H9 (cell line): Measurements from ENCODE around the gene STAT1. TPM values are rescaled to one million over a fixed set of nuclear protein-coding genes. Genes with fewer than 3 reads are reported as not detected.

Experiments used
- DNase-seq: peaks from one replicate; pipeline ENCODE4 v3.0.0-alpha.2; 2017
- H2AFZ ChIP-seq: one replicate; pipeline ENCODE4 v1.6.1; 2013; ENCODE audit warnings: mild to moderate bottlenecking, low read length, control low read depth, moderate library complexity
- H2AK5ac ChIP-seq: 2 replicates; pipeline ENCODE4 v1.6.1; 2013; ENCODE audit warnings: low read length, control low read depth, mixed read lengths; ENCODE audit not compliant: insufficient read length
- H2BK120ac ChIP-seq: one replicate; pipeline ENCODE4 v1.6.1; 2013; ENCODE audit warnings: low read depth, mild to moderate bottlenecking, low read length, control low read depth, inconsistent platforms; ENCODE audit not compliant: poor library complexity, severe bottlenecking
- H2BK12ac ChIP-seq: 2 replicates; pipeline ENCODE4 v1.6.1; 2013; ENCODE audit warnings: low read length, control low read depth, mixed read lengths, low read depth; ENCODE audit not compliant: insufficient read length
- H2BK15ac ChIP-seq: 2 replicates; pipeline ENCODE4 v1.6.1; 2013; ENCODE audit warnings: low read depth, low read length, control low read depth
- H2BK20ac ChIP-seq: one replicate; pipeline ENCODE4 v1.6.1; 2013; ENCODE audit warnings: low read depth, mild to moderate bottlenecking, low read length, control low read depth, inconsistent platforms; ENCODE audit not compliant: poor library complexity, severe bottlenecking
- H2BK5ac ChIP-seq: 2 replicates; pipeline ENCODE4 v1.6.1; 2013; ENCODE audit warnings: low read length, control low read depth, mixed read lengths; ENCODE audit not compliant: insufficient read length
- H3K14ac ChIP-seq: 2 replicates; pipeline ENCODE4 v1.6.1; 2013; ENCODE audit warnings: low read length, control low read depth; ENCODE audit not compliant: insufficient read depth
- H3K18ac ChIP-seq: 2 replicates; pipeline ENCODE4 v1.6.1; 2013; ENCODE audit warnings: low read depth, mild to moderate bottlenecking, mixed read lengths, low read length, control low read depth; ENCODE audit not compliant: insufficient read length
- H3K23ac ChIP-seq: 2 replicates; pipeline ENCODE4 v1.6.1; 2013; ENCODE audit warnings: low read length, control low read depth, mixed read lengths, low read depth; ENCODE audit not compliant: insufficient read length
- H3K23me2 ChIP-seq: 2 replicates; pipeline ENCODE4 v1.6.1; 2013; ENCODE audit warnings: low read depth, mild to moderate bottlenecking, mixed read lengths, low read length, control low read depth; ENCODE audit not compliant: insufficient read length, poor library complexity, severe bottlenecking
- H3K27ac ChIP-seq: 2 replicates; pipeline ENCODE4 v1.5.1; 2013; ENCODE audit warnings: low read length, control low read depth, mixed read lengths, low read depth; ENCODE audit not compliant: insufficient read length
- H3K27me3 ChIP-seq: 2 replicates; pipeline ENCODE4 v1.6.1; 2013; ENCODE audit warnings: low read length, control low read depth, inconsistent platforms; ENCODE audit not compliant: insufficient read depth
- H3K4ac ChIP-seq: 2 replicates; pipeline ENCODE4 v1.6.1; 2013; ENCODE audit warnings: low read depth, mild to moderate bottlenecking, control low read depth, inconsistent platforms, low read length, moderate library complexity
- H3K4me1 ChIP-seq: 2 replicates; pipeline ENCODE4 v1.6.1; 2013; ENCODE audit warnings: low read length, control low read depth, inconsistent platforms; ENCODE audit not compliant: insufficient read depth
- H3K4me2 ChIP-seq: 2 replicates; pipeline ENCODE4 v1.6.1; 2013; ENCODE audit warnings: low read length, control low read depth, mixed read lengths; ENCODE audit not compliant: insufficient read length, insufficient read depth
- H3K56ac ChIP-seq: 2 replicates; pipeline ENCODE4 v1.6.1; 2013; ENCODE audit warnings: low read depth, mild to moderate bottlenecking, mixed read lengths, low read length, control low read depth; ENCODE audit not compliant: insufficient read length
- H3K79me1 ChIP-seq: 2 replicates; pipeline ENCODE4 v1.6.1; 2013; ENCODE audit warnings: low read depth, mild to moderate bottlenecking, moderate library complexity, low read length, control low read depth, inconsistent platforms; ENCODE audit not compliant: insufficient read depth, poor library complexity, severe bottlenecking
- H3K79me2 ChIP-seq: 2 replicates; pipeline ENCODE4 v1.6.1; 2013; ENCODE audit warnings: low read length, control low read depth, inconsistent platforms; ENCODE audit not compliant: insufficient read depth
- H3K9ac ChIP-seq: 2 replicates; pipeline ENCODE4 v1.6.1; 2013; ENCODE audit warnings: low read length, control low read depth, mixed read lengths; ENCODE audit not compliant: insufficient read length; ENCODE audit errors: extremely low read depth
- H3K9me3 ChIP-seq: one replicate; pipeline ENCODE4 v1.6.1; 2013; ENCODE audit warnings: low read depth, low read length, inconsistent platforms; ENCODE audit not compliant: control insufficient read depth
- H3T11ph ChIP-seq: one replicate; pipeline ENCODE4 v1.6.1; 2013; ENCODE audit warnings: mild to moderate bottlenecking, low read length, control low read depth, inconsistent platforms
- H4K20me1 ChIP-seq: one replicate; pipeline ENCODE4 v1.6.1; 2013; ENCODE audit not compliant: control insufficient read depth, insufficient read length, insufficient read depth
- H4K5ac ChIP-seq: 2 replicates; pipeline ENCODE4 v1.6.1; 2013; ENCODE audit warnings: low read depth, mild to moderate bottlenecking, mixed read lengths, low read length, control low read depth; ENCODE audit not compliant: insufficient read length
- H4K8ac ChIP-seq: replicated peaks from 2 replicates; pipeline ENCODE4 v1.6.1; 2013; ENCODE audit warnings: low read length, control low read depth, mixed read lengths, low read depth; ENCODE audit not compliant: insufficient read length
- H4K91ac ChIP-seq: 2 replicates; pipeline ENCODE4 v1.6.1; 2013; ENCODE audit warnings: low read depth, mild to moderate bottlenecking, moderate library complexity, mixed read lengths, low read length, control low read depth; ENCODE audit not compliant: insufficient read length
- H3K27ac Mint-ChIP-seq, 3 experiments: 2 replicates in 2 of 3; 3 replicates in 1 of 3; pipeline ENCODE4 v1.8.0; 2020 to 2021; ENCODE audit warnings: mixed read lengths in 3 of 3, mild to moderate bottlenecking in 1 of 3, moderate library complexity in 1 of 3
- H3K27me3 Mint-ChIP-seq: 2 replicates; pipeline ENCODE4 v1.8.0; 2021; ENCODE audit warnings: low read depth, mild to moderate bottlenecking, moderate library complexity, mixed read lengths
- H3K36me3 Mint-ChIP-seq, 3 experiments: 2 replicates in 2 of 3; 3 replicates in 1 of 3; pipeline ENCODE4 v1.8.0; 2020 to 2021; ENCODE audit warnings: low read depth in 3 of 3, mixed read lengths in 3 of 3; ENCODE audit not compliant: insufficient read depth in 1 of 3
- H3K4me1 Mint-ChIP-seq, 2 experiments: 2 replicates each; pipeline ENCODE4 v1.8.0; 2020; ENCODE audit warnings: mixed read lengths in 2 of 2
- H3K4me3 Mint-ChIP-seq, 2 experiments: 2 replicates in 1 of 2; 3 replicates in 1 of 2; pipeline ENCODE4 v1.8.0; 2020 to 2021; ENCODE audit warnings: mild to moderate bottlenecking in 2 of 2, mixed read lengths in 2 of 2, moderate library complexity in 1 of 2
- H3K9me3 Mint-ChIP-seq, 2 experiments: 2 replicates in 1 of 2; 3 replicates in 1 of 2; pipeline ENCODE4 v1.8.0; 2020; ENCODE audit warnings: mild to moderate bottlenecking in 2 of 2, mixed read lengths in 2 of 2, moderate library complexity in 1 of 2
- CTCF ChIP-seq: fragments of 200-600 bp; sonication (generic); conservative IDR thresholded peaks from 3 replicates; pipeline ENCODE4 v1.8.0; 2021; ENCODE audit warnings: antibody characterized with exemption, mild to moderate bottlenecking
- WGBS: extraction: QIAGEN DNeasy Blood & Tissue Kit; methylation state at CpG from one replicate; pipeline ENCODE4 v1.1.7; 2013; ENCODE audit warnings: missing lambda C conversion rate, low lambda C conversion rate, mixed read lengths; ENCODE audit not compliant: insufficient read length; ENCODE audit errors: extremely low coverage; 5-methylcytosine and 5-hydroxymethylcytosine counted together
- total RNA-seq: library from RNA; stranded (reverse); gene quantifications from 2 replicates; pipeline ENCODE4 v1.2.1, GENCODE V29; 2021

Gene STAT1
- total RNA-seq, 1 experiment from 2014 or later, result 48.1 TPM

- no peaks in the 10 kb centered on the region for H3K27me3 ChIP-seq
- no peak overlapping the region for H2BK5ac ChIP-seq
- no peaks in the 10 kb centered on the region for H3K79me1 ChIP-seq
These were observed 36.5 kb downstream of the STAT1 start for GRCh38 chr2:190977505-190977904.

More at GRCh38 chr2:190977505-190977904, 36.5 kb downstream of the STAT1 start:
- Histone ChIP-seq H4K91ac (no peak overlapping the region), H3K9ac (no peak overlapping the region), H2BK120ac (no peak overlapping the region), H3T11ph (no peak overlapping the region), H3K4me1 (no peaks in the 10 kb centered on the region), H3K56ac (no peak overlapping the region), H3K18ac (no peak overlapping the region), H3K9me3 (no peaks in the 10 kb centered on the region), H4K8ac (no peak overlapping the region), H2AK5ac (no peak overlapping the region), H3K4ac (no peak overlapping the region), H4K20me1 (no peaks in the 10 kb centered on the region), H2BK15ac (no peak overlapping the region), H2BK12ac (no peak overlapping the region), H3K4me2 (no peak overlapping the region), H3K23me2 (peaks cover 3% of the 10 kb centered on the region), H4K5ac (no peak overlapping the region), H2BK20ac (no peak overlapping the region), H3K14ac (no peak overlapping the region), H3K27ac (no peak overlapping the region), H3K23ac (no peak overlapping the region), H3K79me2 (no peaks in the 10 kb centered on the region), H2AFZ (no peak overlapping the region)
- Mint-ChIP-seq H3K36me3 (peaks cover 37 to 93% (median 92%) of the 10 kb centered on the region in 3 experiments; a peak in 6 of 7 replicates), H3K27me3 (no peaks in the 10 kb centered on the region), H3K4me3 (no peak overlapping the region), H3K9me3 (no peaks in the 10 kb centered on the region), H3K4me1 (no peaks in the 10 kb centered on the region), H3K27ac (no peak overlapping the region; a peak in 1 of 7 replicates)
- WGBS, result no CpG with 5 or more reads among the region's 5 CpGs
- no peak for DNase-seq
- TF ChIP-seq CTCF, result no peak
